GM18861 (cell line): ENCODE results near the gene AK9.
A peak's percentile ranks its signal among the peaks of the same experiment; 100 is the strongest.
"Not testable (repeated sequence)": the region's sequence is repeated elsewhere in the genome, so short reads cannot be mapped to it uniquely, and the experiment has no call there.

Experiments used
- ATAC-seq: cut with Tn5 transposase; IDR thresholded peaks from one replicate; pipeline ENCODE4 v1.9.1; 2021; ENCODE audit not compliant: unreplicated experiment

Gene AK9

DNA sequence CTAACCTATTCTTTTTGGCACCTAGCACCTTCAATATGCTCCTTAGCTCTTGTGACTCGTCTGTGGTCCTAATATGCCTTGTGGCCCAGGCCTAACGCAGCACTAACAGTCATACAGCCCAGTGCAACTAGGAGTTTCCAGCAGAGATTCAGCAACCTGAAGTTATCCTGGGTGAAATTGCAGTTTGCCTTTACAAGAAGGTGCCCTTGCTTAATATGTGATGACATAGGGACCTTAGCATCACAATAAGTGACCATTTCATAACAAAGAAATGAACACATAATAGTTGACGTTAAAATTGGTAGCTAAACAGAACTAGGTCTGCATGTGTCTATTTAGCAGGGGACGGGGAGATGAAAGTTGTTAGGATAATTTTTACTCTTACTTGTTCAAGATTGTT is 10.2 kb upstream of the AK9 start:
- ATAC-seq = no peak

DNA sequence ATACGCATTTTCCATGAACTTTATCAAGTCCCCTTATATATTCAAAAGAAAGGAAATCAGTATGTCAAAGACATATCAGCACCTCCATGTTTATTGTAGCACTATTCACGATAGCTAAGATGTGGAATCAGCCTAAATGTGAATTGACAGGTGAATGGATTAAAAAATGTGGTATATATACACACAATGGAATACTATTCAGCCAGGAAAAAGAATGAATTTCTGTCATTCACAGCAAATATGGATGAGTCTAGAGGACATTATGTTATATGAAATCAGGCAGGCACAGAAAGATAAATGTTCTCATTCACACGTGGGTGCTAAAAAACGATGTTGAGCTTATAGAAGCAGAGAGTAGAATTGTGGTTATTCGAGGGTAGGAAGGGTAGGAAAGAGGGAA is 5.4 kb upstream of the AK9 start:
- ATAC-seq = no peak

DNA sequence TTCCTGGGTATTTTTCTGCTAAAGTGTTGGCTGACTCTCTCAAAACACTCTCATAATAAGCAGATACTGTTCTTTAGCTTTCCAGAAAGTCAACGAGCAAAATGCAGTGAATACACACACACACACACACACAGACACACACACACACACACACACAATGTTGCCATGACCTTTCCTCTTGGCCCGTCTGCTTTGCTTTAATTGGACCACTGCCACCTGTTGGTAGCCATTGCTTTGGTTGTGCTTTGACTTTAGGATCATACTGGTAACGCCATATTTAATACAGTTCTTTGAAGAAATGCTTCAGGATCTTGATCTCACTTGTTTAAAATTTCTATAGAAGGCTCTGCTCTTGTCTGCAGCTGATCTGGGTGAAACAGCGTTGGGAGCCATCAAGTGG is 4.5 kb upstream of the AK9 start:
- ATAC-seq = no peak

DNA sequence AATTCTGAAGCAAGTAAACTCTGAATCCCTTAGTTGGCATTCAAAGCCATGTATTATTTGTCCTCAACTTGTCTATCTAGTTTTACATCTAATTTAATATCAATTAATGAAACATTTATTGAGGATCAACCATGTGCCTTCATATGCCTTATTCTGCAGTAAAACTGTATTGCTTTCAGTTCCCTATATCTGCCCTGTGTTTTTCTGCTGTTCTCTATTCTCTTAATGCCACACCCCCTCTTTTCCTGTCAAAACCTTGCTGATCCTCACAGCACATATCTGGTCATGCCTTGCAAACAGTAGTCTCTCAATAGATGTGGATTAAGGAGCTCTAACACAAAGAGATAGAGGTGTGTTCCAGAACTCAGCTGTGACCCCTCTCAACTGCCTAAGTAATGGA is 2.1 kb upstream of the AK9 start:
- ATAC-seq = peak; percentile 30

DNA sequence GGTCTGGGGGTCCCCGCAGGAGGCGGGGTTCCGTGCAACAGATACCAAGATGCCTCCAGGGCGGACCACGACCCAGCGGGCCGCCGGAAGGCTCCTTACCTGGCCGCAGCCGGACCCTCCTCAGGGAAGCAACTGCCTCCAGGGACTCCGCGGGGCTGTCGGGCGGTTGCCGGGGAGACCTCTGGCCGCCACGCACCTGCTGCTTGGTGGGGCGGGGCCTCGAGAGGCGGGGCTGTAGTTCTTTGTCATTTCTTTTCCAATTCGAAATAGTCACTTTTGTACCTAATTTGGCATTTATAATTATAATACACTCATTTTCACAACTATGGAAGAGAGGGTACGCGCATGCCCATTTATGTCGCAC is 647 bp downstream of the AK9 start:
- ATAC-seq = peak; percentile 30

DNA sequence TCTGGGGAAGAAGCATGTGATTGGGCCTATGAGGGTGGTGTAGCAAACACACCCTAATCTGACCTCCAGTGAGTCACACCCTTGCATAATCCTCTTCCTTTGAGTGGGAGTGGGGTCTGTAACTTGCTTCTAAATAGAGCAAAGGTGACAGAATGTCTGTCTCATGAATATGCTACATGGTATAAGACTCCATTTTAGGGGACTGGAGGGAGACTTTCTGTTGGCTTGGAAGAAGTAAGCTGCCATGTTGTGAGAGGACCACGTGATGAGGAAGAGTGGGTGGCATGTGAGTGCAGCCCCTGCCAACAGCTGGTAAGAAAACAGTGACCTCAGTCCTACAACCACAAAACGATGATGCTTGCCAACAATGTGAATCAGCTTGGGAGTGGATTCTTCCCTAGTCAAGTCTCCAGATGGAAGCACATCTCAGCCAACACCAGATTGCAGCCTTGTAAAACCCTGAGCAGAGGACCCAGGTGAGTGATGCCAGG is 3.7 kb downstream of the AK9 start:
- no peak for ATAC-seq

DNA sequence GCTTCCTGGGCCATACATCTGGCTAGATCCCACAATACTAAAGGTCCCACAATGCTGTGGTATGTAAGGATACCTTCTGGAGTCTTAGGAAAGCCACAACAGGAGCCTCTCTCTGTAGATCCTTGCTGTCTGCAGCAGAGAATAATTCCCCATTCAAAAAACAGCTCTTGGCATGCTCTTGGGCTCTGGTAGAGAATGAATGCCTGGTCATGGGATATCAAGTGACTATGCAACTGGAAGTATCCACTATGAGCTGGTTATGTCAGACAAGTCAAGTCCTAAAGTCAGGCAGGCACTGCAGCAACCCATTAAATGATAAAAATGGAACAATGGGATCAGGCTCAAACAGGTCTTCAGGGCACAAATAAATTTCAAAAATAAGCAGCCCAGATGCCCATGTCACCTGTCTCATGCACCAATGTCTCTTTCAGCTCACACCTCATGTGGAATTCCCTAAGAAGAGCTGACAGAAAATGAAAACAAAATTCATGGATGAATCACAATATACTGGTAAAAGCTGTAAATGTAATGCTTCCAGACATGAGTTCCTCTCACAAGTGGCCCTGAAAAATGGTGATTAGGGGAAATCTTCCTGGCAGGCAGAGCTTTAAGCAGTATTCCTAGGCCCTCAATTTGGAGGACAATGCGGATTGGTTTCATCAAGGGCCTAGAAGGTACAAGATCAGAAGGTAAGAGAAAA is 4.3 kb downstream of the AK9 start:
- no peak for ATAC-seq

DNA sequence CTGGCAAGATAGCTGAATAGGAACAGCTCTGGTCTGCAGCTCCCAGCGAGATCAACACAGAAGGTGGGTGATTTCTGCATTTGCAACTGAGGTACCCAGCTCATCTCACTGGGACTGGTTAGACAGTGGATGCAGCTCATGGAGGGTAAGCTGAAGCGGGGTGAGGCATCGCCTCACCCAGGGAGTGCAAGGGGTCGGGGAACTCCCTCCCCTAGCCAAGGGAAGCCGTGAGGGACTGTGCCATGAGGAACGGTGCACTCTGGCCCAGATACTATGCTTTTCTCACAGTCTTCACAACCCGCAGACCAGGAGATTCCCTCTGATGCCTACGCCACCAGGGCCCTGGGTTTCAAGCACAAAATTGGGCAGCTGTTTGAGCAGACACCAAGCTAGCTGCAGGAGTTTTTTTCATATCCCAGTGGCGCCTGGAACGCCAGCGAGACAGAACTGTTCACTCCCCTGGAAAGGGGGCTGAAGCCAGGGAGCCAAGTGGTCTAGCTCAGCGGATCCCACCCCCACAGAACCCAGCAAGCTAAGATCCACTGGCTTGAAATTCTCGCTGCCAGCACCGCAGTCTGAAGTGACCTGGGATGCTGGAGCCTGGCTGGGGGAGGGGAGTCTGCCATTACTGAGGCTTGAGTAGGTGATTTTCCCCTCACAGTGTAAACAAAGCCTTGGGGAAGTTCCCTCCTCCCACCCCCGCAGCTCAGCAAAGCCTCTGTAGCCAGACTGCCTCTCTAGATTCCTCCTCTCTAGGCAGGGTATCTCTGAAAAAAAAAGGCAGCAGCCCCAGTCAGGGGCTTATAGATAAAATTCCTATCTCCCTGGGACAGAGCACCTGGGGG is 12.1 kb downstream of the AK9 start:
- ATAC-seq = not testable (repeated sequence)

DNA sequence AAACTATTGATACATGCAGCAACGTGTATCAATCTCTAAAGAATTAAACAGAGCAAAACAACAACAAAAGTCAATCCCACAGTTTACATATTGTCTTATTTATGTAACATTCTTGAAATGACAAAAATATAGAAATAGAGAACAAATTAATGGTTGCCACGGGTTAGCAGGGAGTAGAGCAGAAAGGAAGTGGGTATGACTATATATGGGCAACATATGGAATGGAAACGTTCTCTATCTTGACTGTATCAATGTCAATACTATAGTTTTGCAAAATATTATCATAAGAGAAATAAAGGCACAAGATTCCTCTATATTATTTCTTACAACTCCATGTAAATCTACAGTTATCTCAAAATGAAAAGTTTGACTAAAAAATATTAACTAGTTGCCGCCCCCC is 12.8 kb downstream of the AK9 start:
- ATAC-seq = no peak

DNA sequence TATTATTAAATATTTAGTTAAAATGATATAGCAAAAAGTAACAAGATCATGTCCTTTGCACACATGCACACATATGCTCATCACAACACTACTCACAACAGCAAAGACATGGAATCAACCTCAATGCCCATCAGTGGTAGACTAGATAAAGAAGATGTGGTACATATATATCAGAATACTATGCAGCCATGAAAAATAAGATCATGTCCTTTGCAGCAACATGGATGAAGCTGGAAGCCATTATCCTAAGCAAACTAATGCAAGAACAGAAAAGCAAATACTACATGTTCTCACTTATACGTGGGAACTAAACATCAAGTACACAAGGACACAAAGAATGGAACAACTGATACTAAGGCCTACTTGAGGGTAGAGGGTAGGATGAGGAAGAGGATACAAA is 14.3 kb downstream of the AK9 start:
- ATAC-seq = no peak

DNA sequence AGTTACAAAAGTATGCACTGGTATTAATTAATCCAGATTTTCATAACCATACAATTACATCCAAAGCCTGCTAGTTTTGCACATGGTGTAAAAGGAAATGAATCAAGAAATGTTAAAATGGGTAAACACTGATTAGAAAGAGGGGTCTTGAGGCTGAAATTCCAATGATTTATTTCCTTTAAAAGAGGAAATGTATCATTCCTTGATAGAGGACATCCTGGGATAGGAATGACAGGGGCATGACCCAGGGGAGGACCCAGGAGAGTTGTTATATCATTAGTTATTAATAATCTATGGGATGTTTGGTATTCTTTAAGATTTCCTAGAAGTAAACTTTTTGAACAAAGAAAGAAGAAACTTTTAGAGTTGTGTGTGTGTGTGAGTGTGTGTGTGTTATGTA is 18.2 kb downstream of the AK9 start:
- ATAC-seq = no peak

DNA sequence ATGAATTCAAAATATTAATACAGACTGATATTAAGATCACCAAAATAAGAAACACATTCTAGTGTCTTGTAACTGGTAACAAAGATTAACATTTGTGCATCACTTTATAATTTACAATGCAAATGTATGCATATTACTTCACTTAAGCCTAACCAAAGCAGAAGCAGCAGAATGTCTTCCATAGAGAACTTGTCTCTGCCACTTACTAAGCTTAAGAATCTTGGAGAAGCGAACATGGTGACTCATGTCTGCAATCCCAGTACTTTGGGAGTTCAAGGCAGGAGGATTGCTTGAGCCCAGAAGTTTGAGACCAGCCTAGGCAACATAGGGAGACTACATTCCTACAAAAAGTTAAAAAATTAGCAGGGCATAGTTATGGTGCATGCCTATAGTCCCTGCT is 18.8 kb downstream of the AK9 start:
- no peak for ATAC-seq

DNA sequence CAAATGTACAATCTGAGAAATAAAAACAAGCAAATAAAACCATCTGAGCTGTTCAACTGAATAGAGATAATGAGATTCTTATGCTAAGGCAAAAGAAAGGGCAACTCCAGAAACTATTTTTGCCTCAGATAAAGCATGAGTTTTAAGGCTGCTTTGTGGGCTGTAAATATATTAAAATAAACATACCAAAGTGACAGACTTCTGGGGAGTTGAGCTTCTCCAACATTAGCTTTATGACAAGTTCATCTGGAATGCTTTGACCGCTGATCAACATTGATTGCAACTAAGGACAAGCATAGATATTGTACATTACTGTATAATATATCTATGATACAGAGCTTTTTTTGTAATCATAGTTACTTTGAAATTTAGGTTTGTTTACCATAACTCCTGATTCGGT is 19.3 kb downstream of the AK9 start:
- ATAC-seq = no peak

DNA sequence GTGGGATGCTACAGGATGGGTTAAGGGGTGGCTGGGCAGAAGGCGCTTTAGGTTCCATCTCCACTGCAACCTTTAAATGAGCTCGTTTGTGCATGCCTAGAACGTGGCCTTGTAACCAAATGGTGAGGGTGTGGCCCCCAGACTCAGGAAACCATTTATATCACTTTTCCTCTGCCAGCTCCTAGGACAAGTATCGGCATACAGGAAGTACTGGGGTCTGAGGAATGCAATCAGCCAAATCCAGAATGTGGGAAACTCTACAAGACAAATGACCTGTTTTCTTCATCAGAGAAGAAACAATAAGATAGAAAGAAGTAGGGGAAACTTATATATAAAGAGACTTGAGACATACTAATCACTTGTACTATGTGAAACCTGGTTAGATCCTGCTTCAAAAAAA is 21.2 kb downstream of the AK9 start:
- no peak for ATAC-seq

DNA sequence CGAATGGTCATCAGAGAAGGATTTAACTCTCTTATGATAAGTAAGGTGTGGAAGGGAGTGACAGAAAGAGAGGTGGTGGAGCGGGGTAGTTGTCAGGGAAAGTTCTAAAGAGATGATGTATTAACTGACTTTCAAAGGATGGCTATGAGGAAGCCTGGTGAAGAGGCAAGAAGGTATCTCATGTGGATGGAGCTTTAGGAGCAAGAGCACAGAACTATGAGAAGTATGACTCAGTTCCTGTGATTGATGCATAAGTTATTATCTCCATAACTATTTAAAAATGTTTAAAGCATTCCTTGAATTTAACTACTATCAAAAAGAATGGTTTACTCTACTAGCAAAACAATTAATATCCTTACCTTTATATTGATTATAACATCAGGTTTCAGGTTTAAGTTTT is 28.8 kb downstream of the AK9 start:
- no peak for ATAC-seq

DNA sequence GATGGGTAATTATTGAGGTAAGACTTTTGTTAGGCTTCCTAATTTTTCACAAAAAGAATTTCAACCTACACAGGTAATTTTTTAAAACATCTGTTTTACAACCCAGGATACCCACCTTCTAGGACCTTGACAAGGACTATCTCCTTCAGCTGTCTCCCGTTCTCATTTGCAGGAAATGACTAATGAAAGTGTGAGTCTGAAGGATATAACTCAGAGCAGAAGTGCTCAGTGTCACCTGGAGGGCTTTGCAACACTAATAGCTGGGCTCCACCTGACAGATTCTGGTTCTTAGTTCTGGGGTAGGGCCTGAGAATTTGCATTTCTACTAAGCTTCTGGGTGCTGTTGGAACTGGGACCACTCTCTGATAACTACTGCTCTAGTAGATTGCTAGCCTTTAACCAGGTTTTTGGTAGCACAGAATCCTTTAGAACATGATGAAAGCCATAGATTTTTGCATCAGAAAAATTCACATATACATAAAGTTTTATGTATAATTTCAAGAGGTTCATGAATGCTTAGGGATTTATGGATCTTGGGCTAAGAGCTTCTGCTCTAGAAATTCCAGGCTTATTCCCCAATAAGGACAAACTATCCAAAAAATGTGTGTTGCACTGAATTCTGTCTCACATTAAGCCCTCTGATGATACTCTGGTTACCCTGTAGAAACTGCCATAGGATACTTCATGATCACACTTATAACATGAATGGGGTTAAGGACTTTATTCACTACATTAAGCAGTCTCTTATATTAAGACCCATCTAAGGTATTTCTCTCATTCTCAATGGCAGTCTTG is 30.3 kb downstream of the AK9 start:
- ATAC-seq = no peak

DNA sequence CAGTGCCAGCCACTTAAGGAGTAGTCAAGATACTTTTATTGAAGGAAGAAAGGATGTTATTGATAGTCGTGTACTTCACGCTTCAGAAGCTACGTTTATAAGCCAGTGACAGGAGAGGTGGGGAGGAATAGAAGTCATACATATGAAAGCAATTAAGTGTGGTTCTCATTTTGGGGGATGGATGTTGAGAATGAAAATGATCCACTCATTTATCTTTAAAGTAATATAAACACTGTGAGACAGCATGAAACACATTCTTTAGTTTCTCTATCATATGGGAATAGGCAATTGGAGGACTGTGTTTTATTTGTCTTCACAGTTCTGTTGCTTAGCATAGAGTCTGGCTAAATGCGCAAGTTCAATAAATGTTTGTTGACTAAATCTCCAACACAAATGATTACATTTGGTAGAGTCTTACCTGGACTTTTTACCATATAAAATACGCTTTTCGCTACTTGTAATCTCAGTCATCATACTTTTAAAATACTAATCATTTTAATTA is 35.2 kb downstream of the AK9 start:
- no peak for ATAC-seq

DNA sequence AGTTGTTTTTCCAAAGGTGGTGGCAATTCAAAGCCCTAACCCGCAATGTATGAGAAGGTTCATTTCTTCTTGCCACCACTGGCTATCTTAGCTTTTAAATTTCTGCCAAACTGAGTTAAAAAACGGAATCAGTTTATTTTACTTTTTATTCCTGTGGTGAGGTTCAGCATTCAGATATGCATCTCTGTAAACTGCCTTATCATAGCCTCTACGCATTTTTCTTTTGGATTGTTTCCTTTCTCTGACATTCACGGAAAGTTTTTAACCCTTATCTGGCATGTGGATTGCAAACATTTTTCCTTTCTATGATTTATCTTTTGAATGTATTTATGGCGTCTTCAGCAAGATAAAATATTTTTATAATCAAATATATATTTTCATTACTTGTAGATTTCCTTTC is 37.7 kb downstream of the AK9 start:
- ATAC-seq = no peak

DNA sequence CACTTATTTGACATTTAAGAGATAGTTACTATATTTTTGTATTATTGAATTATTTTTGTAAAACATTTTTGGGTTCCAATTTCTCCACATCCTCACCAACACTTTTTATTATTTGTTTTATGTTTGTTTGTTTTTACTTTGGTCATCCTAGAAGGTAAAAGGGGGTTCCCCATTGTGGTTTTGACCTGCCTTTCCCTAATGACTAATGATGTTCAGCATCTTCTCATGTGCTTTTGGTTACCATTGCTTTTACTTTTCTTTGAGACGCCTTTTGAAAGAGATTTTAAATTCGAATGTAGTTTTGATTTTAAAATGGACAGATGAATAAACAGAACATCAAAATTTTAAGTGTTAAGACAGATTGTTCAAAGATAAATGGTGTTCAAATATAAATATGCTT is 46.9 kb downstream of the AK9 start:
- no peak for ATAC-seq

DNA sequence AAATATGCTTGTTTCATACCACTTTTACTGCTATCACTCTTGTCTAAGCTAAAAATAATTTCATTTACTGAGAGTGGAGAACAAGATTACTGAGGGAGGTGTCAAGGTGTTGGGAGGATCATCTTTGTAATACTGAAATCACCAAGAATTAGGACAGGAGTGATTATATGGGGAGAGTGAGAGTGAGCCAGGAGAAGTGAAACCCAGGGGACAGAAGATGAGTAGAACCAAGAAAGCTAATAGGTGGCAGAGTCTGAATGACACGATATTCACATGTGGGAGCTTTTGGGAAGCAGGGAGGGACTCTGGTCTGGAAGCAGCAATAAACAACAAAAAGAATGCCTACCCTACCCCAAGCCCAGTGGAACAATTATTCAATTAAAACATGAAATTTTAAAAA is 58.6 kb downstream of the AK9 start:
- ATAC-seq = no peak

DNA sequence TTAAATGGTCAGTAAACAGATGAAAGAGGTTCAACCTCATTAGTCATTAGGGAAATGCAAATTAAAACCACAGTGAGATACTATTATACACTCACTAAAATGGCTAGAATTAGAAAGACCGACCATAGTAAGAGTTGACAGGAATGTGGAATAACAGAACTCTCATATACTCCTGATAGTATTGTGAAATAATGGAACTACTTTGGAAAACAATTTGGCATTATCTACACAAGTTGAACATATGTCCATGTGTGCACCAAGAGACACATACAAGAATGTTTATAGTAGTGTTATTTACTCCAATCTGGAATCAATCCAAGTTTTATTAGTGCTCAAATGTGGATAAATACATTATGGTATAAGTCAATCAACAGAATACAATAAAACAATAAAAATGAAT is 59.6 kb downstream of the AK9 start:
- no peak for ATAC-seq
